ENCODE measurements around the gene SLC5A10.

SLC5A10 gene

DNA sequence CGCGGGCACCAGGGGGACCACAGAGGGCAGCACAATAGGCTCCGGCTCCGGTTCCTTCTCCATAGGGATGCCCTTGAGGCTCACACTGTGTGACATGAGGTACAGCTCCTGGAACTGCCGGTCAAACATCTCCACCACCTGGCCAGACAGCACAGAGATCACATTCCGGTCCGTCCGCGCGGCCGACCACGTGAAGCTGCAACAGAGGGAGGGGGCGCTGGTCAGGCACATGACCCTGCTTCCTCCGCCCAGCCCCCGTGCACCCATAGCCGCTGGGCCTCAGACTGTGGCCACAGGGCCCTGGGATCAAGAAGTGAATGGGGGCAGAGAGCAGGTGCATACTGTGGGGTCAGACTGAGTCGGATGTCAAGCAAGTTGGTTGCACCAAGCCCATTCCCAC lies 26.7 kb downstream of the SLC5A10 start:
- H3K4me3 ChIP-seq (ENCODE audit: low read length) = no peak overlapping the region
- TF ChIP-seq ZNF274 (IDR thresholded peaks at IDR 0.05; ENCODE audit: low read depth, low read length) = no peak

GRCh38 chr17:18980682-18981334 lies 28.8 kb downstream of the SLC5A10 start:
- H3K4me3 ChIP-seq (ENCODE audit: low read length) = no peak overlapping the region
- TF ChIP-seq ZNF274 (IDR thresholded peaks at IDR 0.05; ENCODE audit: low read depth, low read length) = no peak

GRCh38 chr17:18981335-18981641 lies 29.3 kb downstream of the SLC5A10 start:
- no peak for TF ChIP-seq ZNF274 (IDR thresholded peaks at IDR 0.05; ENCODE audit: low read depth, low read length)
- no peak overlapping the region for H3K4me3 ChIP-seq (ENCODE audit: low read length)

GRCh38 chr17:18981642-18982424 lies 29.9 kb downstream of the SLC5A10 start:
- no peak for TF ChIP-seq ZNF274 (IDR thresholded peaks at IDR 0.05; ENCODE audit: low read depth, low read length)
- H3K4me3 ChIP-seq (ENCODE audit: low read length) = no peak overlapping the region

DNA sequence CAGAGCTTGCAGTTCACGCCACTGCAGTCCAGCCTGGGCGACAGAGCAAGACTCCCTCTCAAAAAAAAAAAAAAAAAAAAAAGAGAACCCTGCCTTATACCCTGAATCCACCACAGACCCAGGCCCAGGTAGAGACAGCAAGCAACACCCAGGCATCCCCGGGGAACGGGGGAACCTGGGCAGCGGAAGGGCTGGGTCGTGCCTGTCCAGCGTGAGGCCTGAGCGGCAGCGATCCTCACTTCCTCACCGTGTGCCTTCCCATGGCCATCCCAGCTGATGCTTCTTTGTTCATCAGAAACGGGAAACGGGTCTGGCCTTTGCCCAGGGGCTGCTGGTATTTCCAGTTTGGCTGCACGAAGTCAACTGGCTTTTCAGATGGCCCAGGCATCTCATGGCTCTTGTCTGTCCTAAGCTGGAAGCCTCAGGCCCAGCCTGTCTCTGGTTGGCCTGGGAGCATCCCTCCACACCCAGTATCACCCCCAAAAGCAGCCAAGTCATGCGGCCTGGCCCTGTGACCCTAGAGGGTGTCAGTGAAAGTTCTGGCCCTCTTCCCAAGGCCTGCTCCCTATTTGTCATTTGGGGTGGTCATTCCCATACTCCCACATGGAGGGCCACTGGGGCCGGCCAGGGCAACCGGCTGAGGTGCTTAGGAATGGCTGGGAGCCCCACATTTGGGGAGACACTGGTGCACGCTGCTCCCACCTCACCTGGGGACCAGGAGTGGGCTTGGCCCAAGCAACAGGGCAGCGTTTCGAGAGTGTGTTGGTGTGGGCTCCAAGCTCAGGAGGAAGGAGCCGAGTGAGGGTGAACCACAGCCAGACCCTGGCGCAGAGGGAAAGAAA lies 32.5 kb downstream of the SLC5A10 start:
- TF ChIP-seq ZNF274 (IDR thresholded peaks at IDR 0.05; ENCODE audit: low read depth, low read length) = no peak

GRCh38 chr17:18985475-18985874 lies 33.5 kb downstream of the SLC5A10 start:
- no peak for TF ChIP-seq ZNF274 (IDR thresholded peaks at IDR 0.05; ENCODE audit: low read depth, low read length)
- no peak overlapping the region for H3K4me3 ChIP-seq (ENCODE audit: low read length)

More for the DNA sequence above, 32.5 kb downstream of the SLC5A10 start:
- H3K4me3 ChIP-seq (ENCODE audit: low read length) = no peak overlapping the region

GRCh38 chr17:18986541-18987229 lies 34.7 kb downstream of the SLC5A10 start:
- H3K4me3 ChIP-seq (ENCODE audit: low read length) = no peak overlapping the region
- no peak for TF ChIP-seq ZNF274 (IDR thresholded peaks at IDR 0.05; ENCODE audit: low read depth, low read length)

GRCh38 chr17:18987230-18987610 lies 35.3 kb downstream of the SLC5A10 start:
- TF ChIP-seq ZNF274 (IDR thresholded peaks at IDR 0.05; ENCODE audit: low read depth, low read length) = no peak
- H3K4me3 ChIP-seq (ENCODE audit: low read length) = no peak overlapping the region

DNA sequence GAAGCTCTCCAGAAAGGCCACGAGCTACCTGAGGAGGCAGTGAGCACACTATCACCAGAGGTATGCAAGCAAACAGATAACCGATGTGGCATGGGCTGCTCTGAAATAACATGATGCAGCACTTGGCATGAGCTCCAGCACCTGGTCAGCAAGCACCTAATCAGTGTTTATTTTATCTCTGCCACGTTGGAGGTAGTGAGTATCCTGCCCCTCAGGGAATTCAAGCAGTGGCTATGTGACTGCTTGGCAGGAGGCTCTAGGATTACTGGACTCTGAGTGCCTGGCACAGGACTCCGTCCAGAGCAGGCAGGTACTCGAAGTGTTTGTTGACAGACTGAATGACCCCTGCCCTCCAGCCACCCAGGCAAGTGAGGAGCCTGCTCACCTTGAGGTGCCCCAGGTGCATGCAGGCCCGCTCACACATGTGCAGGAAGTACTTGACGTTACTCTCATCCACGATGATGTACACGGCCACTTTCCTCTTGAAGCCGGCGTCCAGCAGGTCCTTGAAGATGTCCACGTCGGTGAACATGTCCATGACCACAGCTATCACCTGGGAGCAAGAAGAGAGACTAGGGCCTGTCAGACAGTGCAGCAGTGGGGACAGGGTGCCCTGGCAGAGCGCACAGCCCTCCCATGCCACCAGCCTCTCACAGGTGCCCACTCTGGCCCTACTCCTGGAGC lies 36.0 kb downstream of the SLC5A10 start:
- no peak overlapping the region for H3K4me3 ChIP-seq (ENCODE audit: low read length)

GRCh38 chr17:18988546-18989173 lies 36.7 kb downstream of the SLC5A10 start:
- H3K4me3 ChIP-seq (ENCODE audit: low read length) = no peak overlapping the region
- no peak for TF ChIP-seq ZNF274 (IDR thresholded peaks at IDR 0.05; ENCODE audit: low read depth, low read length)

More for the DNA sequence above, 36.0 kb downstream of the SLC5A10 start:
- TF ChIP-seq ZNF274 (IDR thresholded peaks at IDR 0.05; ENCODE audit: low read depth, low read length) = no peak

GRCh38 chr17:18990331-18990730 lies 38.4 kb downstream of the SLC5A10 start:
- no peak for TF ChIP-seq ZNF274 (IDR thresholded peaks at IDR 0.05; ENCODE audit: low read depth, low read length)

GRCh38 chr17:18991531-18992315 lies 39.8 kb downstream of the SLC5A10 start:
- no peak for TF ChIP-seq ZNF274 (IDR thresholded peaks at IDR 0.05; ENCODE audit: low read depth, low read length)
- no peak overlapping the region for H3K4me3 ChIP-seq (ENCODE audit: low read length)

More at GRCh38 chr17:18990331-18990730, 38.4 kb downstream of the SLC5A10 start:
- no peak overlapping the region for H3K4me3 ChIP-seq (ENCODE audit: low read length)

Data from GM08714 (cell line).